Measurements from ENCODE around the gene PLET1. TPM values are rescaled to one million over a fixed set of nuclear protein-coding genes. Genes with fewer than 3 reads are reported as not detected.

PLET1 gene
- total and polyA plus RNA-seq, 4 donors: not detected

DNA sequence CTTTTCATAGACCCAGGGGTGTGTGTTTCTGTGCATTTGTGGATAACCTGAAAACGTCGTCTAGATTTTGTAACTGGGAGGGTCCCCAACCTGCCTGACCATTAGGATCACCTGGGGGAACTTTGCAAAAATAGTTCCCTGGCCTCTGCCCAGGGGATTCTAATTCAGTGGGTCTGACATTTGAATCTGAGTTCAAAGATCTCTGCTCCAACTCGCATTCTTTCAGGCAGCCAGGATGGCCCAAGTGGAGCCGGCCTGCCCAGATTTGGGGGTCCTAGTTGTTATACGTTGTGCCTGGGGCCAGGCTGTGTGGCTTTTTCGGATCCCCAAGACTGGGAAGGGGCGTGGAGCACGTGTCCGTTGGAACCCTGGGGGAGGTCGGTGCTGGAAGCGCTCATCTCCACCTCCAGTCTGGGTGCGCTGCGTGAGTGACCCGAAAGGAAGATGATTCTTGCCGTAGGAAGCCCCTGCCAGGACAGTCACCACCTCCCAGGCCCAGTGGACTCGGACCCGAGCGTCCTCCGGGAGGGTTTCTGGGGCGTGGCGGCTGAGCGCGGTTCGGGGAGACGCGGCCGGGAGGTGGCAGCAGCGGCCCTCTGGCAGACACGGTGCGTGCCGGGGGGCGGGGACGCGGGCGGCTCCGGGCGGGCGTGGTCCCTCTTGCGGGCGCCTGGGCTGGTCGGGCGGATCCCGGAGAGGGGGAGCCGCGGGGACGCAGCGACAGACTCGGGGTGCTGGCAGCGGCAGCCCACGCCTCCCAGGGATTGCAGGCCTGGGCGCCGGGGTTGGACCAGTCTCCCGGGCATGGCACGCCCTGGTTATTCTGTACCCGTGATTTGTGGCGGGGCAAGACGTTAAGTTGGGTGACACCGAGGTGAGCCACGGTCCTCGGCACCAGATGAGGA is 29.2 kb upstream of the PLET1 start:
- H3K4me3 ChIP-seq (ENCODE audit: low read depth in 1 of 3, low read length in 3 of 3): peak overlapping the region; percentile 55 to 62 (median 61)
- no peaks in the 10 kb centered on the region for H3K36me3 ChIP-seq (ENCODE audit: control insufficient read depth in 4 of 4, insufficient read depth in 3 of 4, low read depth in 1 of 4, low read length in 3 of 4)
- no peak overlapping the region for H3K9ac ChIP-seq (ENCODE audit: low read depth in 1 of 2, low read length in 2 of 2)
- H3K9me3 ChIP-seq (ENCODE audit: control insufficient read depth in 4 of 4, low read length in 3 of 4): no peaks in the 10 kb centered on the region
- peaks cover 3 to 12% (median 8%) of the 10 kb centered on the region in 4 donors for H3K4me1 ChIP-seq (ENCODE audit: control insufficient read depth in 4 of 4, insufficient read depth in 4 of 4, low read length in 3 of 4)
- 2% methylated on average over 60 of the region's 60 CpGs for WGBS
- TF ChIP-seq, protein P1, sequence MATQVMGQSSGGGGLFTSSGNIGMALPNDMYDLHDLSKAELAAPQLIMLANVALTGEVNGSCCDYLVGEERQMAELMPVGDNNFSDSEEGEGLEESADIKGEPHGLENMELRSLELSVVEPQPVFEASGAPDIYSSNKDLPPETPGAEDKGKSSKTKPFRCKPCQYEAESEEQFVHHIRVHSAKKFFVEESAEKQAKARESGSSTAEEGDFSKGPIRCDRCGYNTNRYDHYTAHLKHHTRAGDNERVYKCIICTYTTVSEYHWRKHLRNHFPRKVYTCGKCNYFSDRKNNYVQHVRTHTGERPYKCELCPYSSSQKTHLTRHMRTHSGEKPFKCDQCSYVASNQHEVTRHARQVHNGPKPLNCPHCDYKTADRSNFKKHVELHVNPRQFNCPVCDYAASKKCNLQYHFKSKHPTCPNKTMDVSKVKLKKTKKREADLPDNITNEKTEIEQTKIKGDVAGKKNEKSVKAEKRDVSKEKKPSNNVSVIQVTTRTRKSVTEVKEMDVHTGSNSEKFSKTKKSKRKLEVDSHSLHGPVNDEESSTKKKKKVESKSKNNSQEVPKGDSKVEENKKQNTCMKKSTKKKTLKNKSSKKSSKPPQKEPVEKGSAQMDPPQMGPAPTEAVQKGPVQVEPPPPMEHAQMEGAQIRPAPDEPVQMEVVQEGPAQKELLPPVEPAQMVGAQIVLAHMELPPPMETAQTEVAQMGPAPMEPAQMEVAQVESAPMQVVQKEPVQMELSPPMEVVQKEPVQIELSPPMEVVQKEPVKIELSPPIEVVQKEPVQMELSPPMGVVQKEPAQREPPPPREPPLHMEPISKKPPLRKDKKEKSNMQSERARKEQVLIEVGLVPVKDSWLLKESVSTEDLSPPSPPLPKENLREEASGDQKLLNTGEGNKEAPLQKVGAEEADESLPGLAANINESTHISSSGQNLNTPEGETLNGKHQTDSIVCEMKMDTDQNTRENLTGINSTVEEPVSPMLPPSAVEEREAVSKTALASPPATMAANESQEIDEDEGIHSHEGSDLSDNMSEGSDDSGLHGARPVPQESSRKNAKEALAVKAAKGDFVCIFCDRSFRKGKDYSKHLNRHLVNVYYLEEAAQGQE (IDR thresholded peaks at IDR 0.05): no peak
- TF ChIP-seq RAD21 (IDR thresholded peaks at IDR 0.05): peak; percentile 70 to 74
- no peak for TF ChIP-seq FOXA1 (IDR thresholded peaks at IDR 0.05)
- no peak for TF ChIP-seq FOXA2 (IDR thresholded peaks at IDR 0.05)
- TF ChIP-seq HNF4A (conservative IDR thresholded peaks at IDR 0.05): peak; percentile 32 to 62
- TF ChIP-seq CTCF (IDR thresholded peaks at IDR 0.05; ENCODE audit: low read depth, low read length, missing input control): peak; percentile 71
- TF ChIP-seq SP1 (IDR thresholded peaks at IDR 0.05): no peak
- TF ChIP-seq, protein P2, sequence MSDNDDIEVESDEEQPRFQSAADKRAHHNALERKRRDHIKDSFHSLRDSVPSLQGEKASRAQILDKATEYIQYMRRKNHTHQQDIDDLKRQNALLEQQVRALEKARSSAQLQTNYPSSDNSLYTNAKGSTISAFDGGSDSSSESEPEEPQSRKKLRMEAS (IDR thresholded peaks at IDR 0.05): no peak
- peak; percentile 86 for DNase-seq (ENCODE audit: low spot score)
- peak overlapping the region in 1 of 2 donors; percentile 12 for H3K27ac ChIP-seq (ENCODE audit: low read depth in 1 of 2, low read length in 2 of 2)
- H3K27me3 ChIP-seq (ENCODE audit: control insufficient read depth in 4 of 4, insufficient read depth in 4 of 4, low read length in 3 of 4): no peaks in the 10 kb centered on the region

GRCh38 chr11:112288021-112288420 is 27.4 kb upstream of the PLET1 start:
- 92% methylated on average over 3 of the region's 3 CpGs for WGBS

More at GRCh38 chr11:112288021-112288420, 27.4 kb upstream of the PLET1 start:
- TF ChIP-seq, protein P1 (IDR thresholded peaks at IDR 0.05): no peak
- TF ChIP-seq JUND (IDR thresholded peaks at IDR 0.05) (no peak), HNF4A (conservative IDR thresholded peaks at IDR 0.05) (no peak), SP1 (IDR thresholded peaks at IDR 0.05) (no peak), YY1 (IDR thresholded peaks at IDR 0.05) (no peak), HNF4G (IDR thresholded peaks at IDR 0.05) (no peak), CTCF (IDR thresholded peaks at IDR 0.05; ENCODE audit: low read depth, low read length, missing input control) (no peak), TAF1 (conservative IDR thresholded peaks at IDR 0.05) (no peak), EGR1 (IDR thresholded peaks at IDR 0.05; ENCODE audit: low read depth in 2 of 2) (no peak)
- TF ChIP-seq, protein P3, sequence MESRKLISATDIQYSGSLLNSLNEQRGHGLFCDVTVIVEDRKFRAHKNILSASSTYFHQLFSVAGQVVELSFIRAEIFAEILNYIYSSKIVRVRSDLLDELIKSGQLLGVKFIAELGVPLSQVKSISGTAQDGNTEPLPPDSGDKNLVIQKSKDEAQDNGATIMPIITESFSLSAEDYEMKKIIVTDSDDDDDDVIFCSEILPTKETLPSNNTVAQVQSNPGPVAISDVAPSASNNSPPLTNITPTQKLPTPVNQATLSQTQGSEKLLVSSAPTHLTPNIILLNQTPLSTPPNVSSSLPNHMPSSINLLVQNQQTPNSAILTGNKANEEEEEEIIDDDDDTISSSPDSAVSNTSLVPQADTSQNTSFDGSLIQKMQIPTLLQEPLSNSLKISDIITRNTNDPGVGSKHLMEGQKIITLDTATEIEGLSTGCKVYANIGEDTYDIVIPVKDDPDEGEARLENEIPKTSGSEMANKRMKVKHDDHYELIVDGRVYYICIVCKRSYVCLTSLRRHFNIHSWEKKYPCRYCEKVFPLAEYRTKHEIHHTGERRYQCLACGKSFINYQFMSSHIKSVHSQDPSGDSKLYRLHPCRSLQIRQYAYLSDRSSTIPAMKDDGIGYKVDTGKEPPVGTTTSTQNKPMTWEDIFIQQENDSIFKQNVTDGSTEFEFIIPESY (IDR thresholded peaks at IDR 0.05): no peak
- Histone ChIP-seq H3K36me3 (ENCODE audit: control insufficient read depth in 4 of 4, insufficient read depth in 3 of 4, low read depth in 1 of 4, low read length in 3 of 4) (no peaks in the 10 kb centered on the region), H3K27ac (ENCODE audit: low read depth in 1 of 2, low read length in 2 of 2) (no peak overlapping the region), H3K9me3 (ENCODE audit: control insufficient read depth in 4 of 4, low read length in 3 of 4) (no peaks in the 10 kb centered on the region), H3K4me3 (ENCODE audit: low read depth in 1 of 3, low read length in 3 of 3) (no peak overlapping the region), H3K4me1 (ENCODE audit: control insufficient read depth in 4 of 4, insufficient read depth in 4 of 4, low read length in 3 of 4) (peaks cover 0 to 12% (median 8%) of the 10 kb centered on the region in 4 donors), H3K9ac (ENCODE audit: low read depth in 1 of 2, low read length in 2 of 2) (no peak overlapping the region), H3K27me3 (ENCODE audit: control insufficient read depth in 4 of 4, insufficient read depth in 4 of 4, low read length in 3 of 4) (no peaks in the 10 kb centered on the region)
- no peak for DNase-seq (ENCODE audit: low spot score)
